Natural killer cell (primary cell): ENCODE data around the gene HIVEP3. TPM values are rescaled to one million over a fixed set of nuclear protein-coding genes. Genes with fewer than 3 reads are reported as not detected.
A peak's percentile ranks its signal among the peaks of the same experiment; 100 is the strongest.

ENCODE experiments used
- ATAC-seq, 3 donors: fragments of 150-1000 bp in 2 of 3; fragments of 200-7000 bp in 1 of 3; cut with Tn5 transposase; 1 replicate in 1 of 3; 2 replicates in 2 of 3; pipeline ENCODE4 v1.10.0; 2021; ENCODE audit warnings: mild to moderate bottlenecking in 2 of 3, moderate library complexity in 2 of 3
- DNase-seq, 2 donors: peaks; one replicate each; pipeline versions ENCODE4 v3.0.0 to v3.0.0-alpha.2; 2013 to 2021; ENCODE audit warnings: mixed read lengths in 1 of 2
- H3K27ac ChIP-seq: one replicate; pipeline ENCODE4 v1.5.1; 2013; ENCODE audit warnings: mild to moderate bottlenecking, low read length
- H3K27me3 ChIP-seq: one replicate; pipeline ENCODE4 v1.6.1; 2013; ENCODE audit warnings: low read length; ENCODE audit not compliant: control insufficient read depth, insufficient read depth
- H3K36me3 ChIP-seq: one replicate; pipeline ENCODE4 v1.6.1; 2013; ENCODE audit warnings: low read length; ENCODE audit not compliant: control insufficient read depth, insufficient read depth
- H3K4me1 ChIP-seq: one replicate; pipeline ENCODE4 v1.6.1; 2013; ENCODE audit warnings: low read length; ENCODE audit not compliant: control insufficient read depth, insufficient read depth
- H3K4me3 ChIP-seq: one replicate; pipeline ENCODE4 v1.5.1; 2013; ENCODE audit warnings: low read length
- H3K9me3 ChIP-seq: one replicate; pipeline ENCODE4 v1.6.1; 2013; ENCODE audit warnings: low read length; ENCODE audit not compliant: control insufficient read depth, insufficient read depth
- H3K27ac Mint-ChIP-seq, 2 donors: one replicate each; pipeline ENCODE4 v1.8.0; 2022; ENCODE audit warnings: mild to moderate bottlenecking in 2 of 2, mixed read lengths in 2 of 2, moderate library complexity in 1 of 2
- H3K27me3 Mint-ChIP-seq, 2 donors: one replicate each; pipeline ENCODE4 v1.8.0; 2022; ENCODE audit warnings: low read depth in 2 of 2, mixed read lengths in 2 of 2
- H3K36me3 Mint-ChIP-seq: one replicate; pipeline ENCODE4 v1.8.0; 2022; ENCODE audit warnings: mixed read lengths
- H3K4me1 Mint-ChIP-seq, 2 donors: one replicate each; pipeline ENCODE4 v1.8.0; 2022; ENCODE audit warnings: mixed read lengths in 2 of 2
- H3K4me3 Mint-ChIP-seq: one replicate; pipeline ENCODE4 v1.8.0; 2022; ENCODE audit warnings: mild to moderate bottlenecking, moderate library complexity, mixed read lengths
- H3K9me3 Mint-ChIP-seq, 2 donors: one replicate each; pipeline ENCODE4 v1.8.0; 2022; ENCODE audit warnings: mixed read lengths in 2 of 2
- WGBS: methylation state at CpG from one replicate; pipeline ENCODE4 v1.1.7; 2013; ENCODE audit warnings: missing lambda C conversion rate; ENCODE audit not compliant: insufficient coverage; 5-methylcytosine and 5-hydroxymethylcytosine counted together
- intact Hi-C: fragments of 100-400 bp; cut with micrococcal nuclease; formaldehyde crosslinking; loops from one replicate; pipeline ENCODE4 v1.14.2; 2022
- total RNA-seq, 4 donors: library from RNA; stranded (reverse); fragments of 120-200 nt in 1 of 4; gene quantifications; one replicate each; pipeline versions ENCODE4 v1.2.3 to v1.2.4, GENCODE V29; 2013 to 2022
- TF ChIP-seq, protein P1 (sequence below): fragments of 200-600 bp; IDR thresholded peaks from one replicate; pipeline ENCODE4 v1.8.0; 2022; ENCODE audit warnings: antibody characterized with exemption

Gene HIVEP3
- total RNA-seq, 3 donors from 2014 or later (not counting 1 experiment from before 2014, with no cell fraction given), result 26.2 to 35.2 (median 29.8) TPM

- Histone ChIP-seq H3K9me3 (no peaks in the 10 kb centered on the region), H3K4me3 (no peak overlapping the region), H3K4me1 (peaks cover 55% of the 10 kb centered on the region), H3K36me3 (no peaks in the 10 kb centered on the region), H3K27ac (peak overlapping the region; percentile 48), H3K27me3 (no peaks in the 10 kb centered on the region)
- intact Hi-C loops, result no loop called here
- Mint-ChIP-seq H3K4me3 (no peak overlapping the region), H3K9me3 (no peaks in the 10 kb centered on the region), H3K36me3 (no peaks in the 10 kb centered on the region), H3K4me1 (peaks cover 62 to 84% of the 10 kb centered on the region in 2 donors), H3K27me3 (no peaks in the 10 kb centered on the region), H3K27ac (peak overlapping the region; percentile 92 to 97)
- TF ChIP-seq, protein P1, sequence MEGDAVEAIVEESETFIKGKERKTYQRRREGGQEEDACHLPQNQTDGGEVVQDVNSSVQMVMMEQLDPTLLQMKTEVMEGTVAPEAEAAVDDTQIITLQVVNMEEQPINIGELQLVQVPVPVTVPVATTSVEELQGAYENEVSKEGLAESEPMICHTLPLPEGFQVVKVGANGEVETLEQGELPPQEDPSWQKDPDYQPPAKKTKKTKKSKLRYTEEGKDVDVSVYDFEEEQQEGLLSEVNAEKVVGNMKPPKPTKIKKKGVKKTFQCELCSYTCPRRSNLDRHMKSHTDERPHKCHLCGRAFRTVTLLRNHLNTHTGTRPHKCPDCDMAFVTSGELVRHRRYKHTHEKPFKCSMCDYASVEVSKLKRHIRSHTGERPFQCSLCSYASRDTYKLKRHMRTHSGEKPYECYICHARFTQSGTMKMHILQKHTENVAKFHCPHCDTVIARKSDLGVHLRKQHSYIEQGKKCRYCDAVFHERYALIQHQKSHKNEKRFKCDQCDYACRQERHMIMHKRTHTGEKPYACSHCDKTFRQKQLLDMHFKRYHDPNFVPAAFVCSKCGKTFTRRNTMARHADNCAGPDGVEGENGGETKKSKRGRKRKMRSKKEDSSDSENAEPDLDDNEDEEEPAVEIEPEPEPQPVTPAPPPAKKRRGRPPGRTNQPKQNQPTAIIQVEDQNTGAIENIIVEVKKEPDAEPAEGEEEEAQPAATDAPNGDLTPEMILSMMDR, result no peak
- WGBS, result 93% methylated on average over 2 of the region's 2 CpGs
- ATAC-seq (no peak), DNase-seq (no peak)
Measured at GRCh38 chr1:41738475-41738874, 180.2 kb downstream of the HIVEP3 start.

DNA sequence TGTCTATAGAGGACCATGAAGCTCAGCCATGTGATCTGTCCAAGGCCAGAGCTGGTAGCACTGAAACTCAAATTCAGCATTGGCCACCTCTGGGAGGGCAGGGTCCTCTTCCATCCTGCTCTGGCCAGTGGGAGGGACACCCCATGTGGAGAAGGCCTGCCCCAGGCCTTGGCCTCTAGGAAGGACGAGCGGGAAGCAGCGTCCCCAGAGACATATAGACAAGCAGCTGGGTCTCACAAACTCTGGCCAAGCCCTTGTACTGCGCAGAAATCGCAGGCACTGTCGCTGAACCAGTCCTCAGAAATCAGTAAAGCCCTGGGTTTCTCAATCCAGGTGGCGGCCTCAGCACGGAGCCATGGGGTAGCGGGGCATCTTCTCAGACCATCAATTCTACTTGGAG is 180.7 kb downstream of the HIVEP3 start:
- no peaks in the 10 kb centered on the region for H3K9me3 Mint-ChIP-seq
- no peak overlapping the region for H3K27ac ChIP-seq
- TF ChIP-seq, protein P1, result no peak
- ATAC-seq, result no peak
- no peaks in the 10 kb centered on the region for H3K36me3 ChIP-seq
- no peak for DNase-seq
- H3K27me3 Mint-ChIP-seq, result no peaks in the 10 kb centered on the region
- peaks cover 62 to 86% of the 10 kb centered on the region in 2 donors for H3K4me1 Mint-ChIP-seq
- 99% methylated on average over 9 of the region's 9 CpGs for WGBS
- peak overlapping the region; percentile 92 to 97 for H3K27ac Mint-ChIP-seq
- peaks cover 57% of the 10 kb centered on the region for H3K4me1 ChIP-seq
- intact Hi-C loops, result no loop called here
- H3K27me3 ChIP-seq, result no peaks in the 10 kb centered on the region
- H3K36me3 Mint-ChIP-seq, result no peaks in the 10 kb centered on the region
- H3K4me3 Mint-ChIP-seq, result no peak overlapping the region
- no peaks in the 10 kb centered on the region for H3K9me3 ChIP-seq
- H3K4me3 ChIP-seq, result no peak overlapping the region

GRCh38 chr1:41735631-41736260 is 183.0 kb downstream of the HIVEP3 start:
- H3K27ac Mint-ChIP-seq, result peak overlapping the region in 1 of 2 donors; percentile 79
- H3K4me1 Mint-ChIP-seq, result peaks cover 53 to 76% of the 10 kb centered on the region in 2 donors
- TF ChIP-seq, protein P1, result no peak
- H3K4me3 ChIP-seq, result no peak overlapping the region
- H3K4me1 ChIP-seq, result peaks cover 53% of the 10 kb centered on the region
- ATAC-seq (no peak), DNase-seq (no peak)
- H3K4me3 Mint-ChIP-seq, result no peak overlapping the region
- H3K36me3 ChIP-seq, result no peaks in the 10 kb centered on the region
- no peaks in the 10 kb centered on the region for H3K9me3 Mint-ChIP-seq
- H3K27ac ChIP-seq, result no peak overlapping the region
- H3K27me3 Mint-ChIP-seq, result no peaks in the 10 kb centered on the region
- no peaks in the 10 kb centered on the region for H3K9me3 ChIP-seq
- no peaks in the 10 kb centered on the region for H3K36me3 Mint-ChIP-seq
- intact Hi-C loops, result no loop called here
- WGBS, result 91% methylated on average over 13 of the region's 13 CpGs
- H3K27me3 ChIP-seq, result no peaks in the 10 kb centered on the region

GRCh38 chr1:41735139-41735538 is 183.6 kb downstream of the HIVEP3 start:
- peak overlapping the region in 1 of 2 donors; percentile 79 for H3K27ac Mint-ChIP-seq
- no peaks in the 10 kb centered on the region for H3K36me3 Mint-ChIP-seq
- no peak overlapping the region for H3K4me3 Mint-ChIP-seq
- Histone ChIP-seq H3K36me3 (no peaks in the 10 kb centered on the region), H3K4me1 (peaks cover 53% of the 10 kb centered on the region), H3K4me3 (no peak overlapping the region), H3K27ac (no peak overlapping the region), H3K9me3 (no peaks in the 10 kb centered on the region), H3K27me3 (no peaks in the 10 kb centered on the region)
- H3K4me1 Mint-ChIP-seq, result peaks cover 50 to 76% of the 10 kb centered on the region in 2 donors
- TF ChIP-seq, protein P1, result no peak
- 85% methylated on average over 4 of the region's 4 CpGs for WGBS
- intact Hi-C loops, result no loop called here
- DNase-seq (no peak), ATAC-seq (no peak)
- no peaks in the 10 kb centered on the region for H3K27me3 Mint-ChIP-seq
- no peaks in the 10 kb centered on the region for H3K9me3 Mint-ChIP-seq
